Esophagus mucosa (tissue), 1 donor: ENCODE results near the gene GRK3. TPM values are rescaled to one million over a fixed set of nuclear protein-coding genes. Genes with fewer than 3 reads are reported as not detected.

Source experiments
- ATAC-seq: fragments of 200-7000 bp; cut with Tn5 transposase; one replicate; pipeline ENCODE4 v1.9.1; 2020
- total RNA-seq: library from RNA; stranded (reverse); gene quantifications from one replicate; pipeline ENCODE4 v1.2.4, GENCODE V29; 2023
- donor health status: DM: yes; HTN: yes; CAD: no.

The GRK3 gene
- total RNA-seq, 1 donor from 2014 or later = 7.5 TPM

GRCh38 chr22:25741692-25742626 is 177.5 kb downstream of the GRK3 start, which contains the start of gene MYO18B:
Gene MYO18B, plus strand, starts transcription at chr22:25742188. Its CDS starts 18,905 bp downstream, at chr22:25761093.
- ATAC-seq = no peak

- no peak for ATAC-seq
These were observed 178.6 kb downstream of the GRK3 start for GRCh38 chr22:25742918-25743708.

GRCh38 chr22:25744694-25745093 is 180.2 kb downstream of the GRK3 start:
- no peak for ATAC-seq

- no peak for ATAC-seq
These were observed 181.0 kb downstream of the GRK3 start for GRCh38 chr22:25745341-25746011.

GRCh38 chr22:25746012-25746373 is 181.5 kb downstream of the GRK3 start:
- ATAC-seq = peak; percentile 42

GRCh38 chr22:25747245-25747944 is 182.9 kb downstream of the GRK3 start:
- ATAC-seq = peak; percentile 42

GRCh38 chr22:25748140-25748539 is 183.7 kb downstream of the GRK3 start:
- no peak for ATAC-seq

- no peak for ATAC-seq
These were observed 184.2 kb downstream of the GRK3 start for GRCh38 chr22:25748704-25749103.

- ATAC-seq = no peak
These were observed 185.1 kb downstream of the GRK3 start for GRCh38 chr22:25749420-25750169.

- no peak for ATAC-seq
These were observed 186.2 kb downstream of the GRK3 start for GRCh38 chr22:25750569-25751173.

GRCh38 chr22:25751174-25751581 is 186.7 kb downstream of the GRK3 start:
- no peak for ATAC-seq

GRCh38 chr22:25752615-25753214 is 188.2 kb downstream of the GRK3 start:
- ATAC-seq = no peak

- ATAC-seq = no peak
These were observed 188.8 kb downstream of the GRK3 start for GRCh38 chr22:25753252-25753651.

GRCh38 chr22:25754527-25755202 is 190.2 kb downstream of the GRK3 start:
- ATAC-seq = peak; percentile 46

- peak; percentile 36 for ATAC-seq
These were observed 193.2 kb downstream of the GRK3 start for GRCh38 chr22:25757686-25758085.

GRCh38 chr22:25758316-25758715 is 193.8 kb downstream of the GRK3 start:
- no peak for ATAC-seq

- ATAC-seq = peak; percentile 46
These were observed 195.4 kb downstream of the GRK3 start for GRCh38 chr22:25759825-25760231.

GRCh38 chr22:25760294-25760693 is 195.8 kb downstream of the GRK3 start:
- ATAC-seq = no peak

GRCh38 chr22:25760848-25761595 is 196.5 kb downstream of the GRK3 start:
- ATAC-seq = no peak
